Stimulated activated CD4-positive, alpha-beta T cell treated with anti-CD3 and anti-CD28 coated beads, Interleukin-1b, Interleukin-23, amount 100 ng/mL, for 48 hours (primary cell): ENCODE data around the gene DYSF.
"Not testable (repeated sequence)": the region's sequence is repeated elsewhere in the genome, so short reads cannot be mapped to it uniquely, and the experiment has no call there.

Experiments used
- DNase-seq: peaks from one replicate; pipeline ENCODE4 v3.0.0-alpha.2; 2020

Gene DYSF

DNA sequence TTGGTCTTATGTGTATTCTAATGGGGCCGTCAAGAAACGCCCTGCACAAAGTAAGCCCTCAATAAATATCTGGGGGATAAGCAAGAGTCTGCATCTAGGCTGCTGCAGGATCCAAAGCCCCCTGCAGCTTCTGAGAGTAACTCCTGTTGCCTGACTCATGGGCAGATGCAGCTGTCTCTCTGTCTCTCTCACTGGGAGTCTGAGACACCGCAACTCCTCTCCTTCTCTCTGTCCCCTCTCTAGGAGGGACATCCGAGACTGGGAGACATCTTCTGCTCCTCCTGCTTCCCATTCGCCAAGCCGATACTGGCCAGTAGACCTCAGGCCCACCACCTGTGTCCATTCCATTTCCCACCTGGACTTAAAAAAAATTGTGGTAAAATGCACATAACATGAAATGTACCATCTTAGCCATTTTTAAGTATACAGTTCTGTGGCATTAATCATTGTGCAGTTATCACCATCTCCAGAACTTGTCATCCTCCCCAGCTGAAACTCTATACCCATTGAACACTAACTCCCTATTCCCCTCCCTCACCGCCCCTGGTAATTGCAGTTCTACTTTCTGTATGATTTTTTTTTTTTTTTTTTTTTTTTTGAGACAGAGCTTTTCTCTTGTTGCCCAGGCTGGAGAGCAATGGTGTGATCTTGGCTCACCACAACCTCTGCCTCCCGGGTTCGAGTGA lies 20.1 kb downstream of the DYSF start:
- DNase-seq, result no peak

DNA sequence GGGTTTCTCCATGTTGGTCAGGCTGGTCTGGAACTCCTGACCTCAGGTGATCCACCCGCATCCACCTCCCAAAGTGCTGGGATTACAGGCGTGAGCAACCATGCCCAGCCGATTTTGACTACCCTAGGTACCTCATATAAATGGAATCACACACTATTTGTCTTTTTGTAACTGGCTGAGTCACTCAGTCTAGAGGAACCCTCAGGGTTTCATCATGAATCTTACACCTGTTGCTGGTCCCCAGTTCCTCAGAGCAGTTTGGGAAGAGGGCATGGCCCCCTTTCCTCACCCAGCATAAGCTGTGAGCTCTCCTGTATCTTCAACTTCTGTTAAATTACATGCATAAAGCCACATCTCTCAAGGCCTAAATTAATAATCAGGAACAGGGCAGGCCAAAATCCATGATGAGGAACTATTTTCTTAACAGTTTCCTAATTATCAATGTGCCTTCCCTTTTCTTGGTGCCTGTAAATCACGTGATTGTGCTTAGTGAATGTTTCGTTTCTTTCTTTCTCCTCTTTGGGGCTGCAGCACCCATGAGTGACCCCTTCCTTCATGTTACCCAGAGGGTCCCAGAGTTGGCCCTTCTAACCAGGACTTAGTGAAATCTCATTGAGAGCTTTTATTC lies 20.9 kb downstream of the DYSF start:
- no peak for DNase-seq

DNA sequence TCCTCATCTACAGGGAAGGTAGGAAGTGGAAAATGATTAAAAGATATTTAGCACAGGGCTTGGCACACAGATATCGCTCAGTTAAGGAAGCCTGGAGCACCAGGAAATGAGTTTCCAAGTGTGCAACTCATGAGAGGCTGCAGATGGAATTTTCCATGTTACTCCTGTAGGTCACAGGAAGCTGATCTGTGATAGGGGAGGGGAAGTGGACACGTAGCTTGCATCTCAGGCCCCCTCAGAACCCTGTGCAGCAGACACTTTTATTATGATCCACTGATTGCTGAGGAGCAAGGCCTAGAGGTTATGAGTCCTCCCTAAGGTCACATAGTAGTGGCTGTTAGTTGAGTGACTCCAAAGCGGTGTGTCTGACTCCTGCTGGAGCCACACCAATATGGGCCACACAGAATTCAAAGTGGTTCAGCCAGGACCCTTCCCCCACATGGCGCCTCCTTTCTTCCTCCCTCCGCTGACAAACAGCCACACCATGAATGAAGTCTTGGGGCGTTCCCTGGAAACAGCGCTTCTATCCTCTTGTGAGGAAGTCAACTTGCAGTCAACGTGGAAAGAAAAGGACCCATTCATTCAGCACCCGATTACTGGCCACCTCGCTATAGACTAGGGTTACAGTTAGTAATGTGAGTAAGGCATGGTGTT lies 21.5 kb downstream of the DYSF start:
- DNase-seq, result no peak

DNA sequence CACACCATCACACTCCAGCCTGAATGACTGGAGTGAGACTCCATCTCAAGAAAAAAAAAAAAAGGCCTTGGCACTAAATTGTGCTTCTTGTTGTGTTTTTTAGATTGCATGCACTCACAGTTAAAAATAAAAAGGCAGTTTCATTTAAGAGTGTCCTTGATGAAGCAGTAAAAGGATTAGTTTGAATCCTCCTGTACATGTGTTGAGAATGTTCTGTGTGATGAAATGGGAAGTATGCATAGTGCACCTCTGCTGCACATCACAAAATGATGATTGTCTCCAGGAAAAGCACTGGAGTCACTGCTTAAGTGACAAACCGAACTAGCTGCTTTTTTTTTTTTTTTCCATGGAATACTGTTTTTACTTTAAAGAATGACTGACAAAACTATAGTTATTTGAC lies 23.1 kb downstream of the DYSF start:
- DNase-seq, result no peak

DNA sequence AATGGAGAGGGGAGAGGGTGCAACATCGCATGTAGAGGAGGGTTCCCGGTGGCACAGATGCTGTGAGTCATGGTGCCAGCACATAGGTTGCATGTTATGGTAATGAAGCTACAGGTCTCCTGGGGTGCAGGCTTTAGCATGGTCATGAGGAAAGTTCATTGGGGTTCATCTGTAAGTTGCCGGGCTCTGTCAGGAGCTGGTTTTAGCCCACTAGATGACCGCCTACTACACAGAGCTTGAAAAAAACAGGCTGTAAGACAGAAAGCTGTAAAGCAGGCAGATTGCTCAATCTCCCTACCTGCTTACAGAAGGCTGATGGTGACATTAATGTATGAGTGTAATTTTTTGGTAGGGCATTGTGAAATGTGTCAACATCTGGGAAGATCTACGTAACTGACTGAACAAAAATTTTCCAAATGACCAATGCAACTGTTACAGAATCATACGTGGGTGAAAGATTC lies 23.9 kb downstream of the DYSF start:
- DNase-seq, result no peak

DNA sequence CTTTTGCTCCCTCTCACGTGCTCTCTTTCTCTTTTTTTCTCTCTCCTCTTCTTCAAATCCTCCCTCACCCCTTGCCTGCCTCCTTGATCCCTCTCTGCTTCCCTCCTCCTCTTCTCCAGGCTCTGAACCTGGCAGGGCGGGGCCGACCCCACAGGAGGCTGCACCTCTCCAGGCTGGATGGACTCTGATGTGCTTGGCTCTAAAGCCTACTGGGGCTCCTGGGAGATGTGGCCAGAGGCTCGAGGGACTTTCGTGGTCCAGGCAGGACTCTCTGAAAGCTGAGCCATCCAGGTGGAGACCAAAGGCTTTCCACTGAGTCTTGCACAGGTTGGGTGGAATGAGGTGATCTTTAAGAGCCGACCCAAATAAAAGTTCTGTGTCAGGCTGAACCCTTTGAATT lies 25.4 kb downstream of the DYSF start:
- DNase-seq, result no peak

DNA sequence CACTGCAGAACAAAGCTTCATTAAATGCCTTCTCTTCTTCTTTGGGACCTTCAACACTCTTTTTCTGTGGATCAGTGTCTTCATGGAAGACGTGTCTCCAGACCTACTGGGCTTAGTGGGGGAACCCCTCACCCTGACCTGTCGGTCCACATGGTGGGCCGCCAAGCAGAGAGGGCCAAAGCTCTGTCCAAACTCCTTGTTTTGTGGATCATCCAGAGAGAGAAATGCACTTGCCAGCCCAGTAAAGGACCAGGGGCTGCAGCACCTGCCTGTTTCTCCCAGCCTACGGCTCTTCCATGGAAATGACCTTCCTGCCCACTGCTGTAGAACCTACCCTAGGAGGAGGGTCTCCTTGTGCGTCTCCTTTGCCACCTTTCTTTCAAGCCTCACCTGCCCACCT lies 25.9 kb downstream of the DYSF start:
- no peak for DNase-seq

DNA sequence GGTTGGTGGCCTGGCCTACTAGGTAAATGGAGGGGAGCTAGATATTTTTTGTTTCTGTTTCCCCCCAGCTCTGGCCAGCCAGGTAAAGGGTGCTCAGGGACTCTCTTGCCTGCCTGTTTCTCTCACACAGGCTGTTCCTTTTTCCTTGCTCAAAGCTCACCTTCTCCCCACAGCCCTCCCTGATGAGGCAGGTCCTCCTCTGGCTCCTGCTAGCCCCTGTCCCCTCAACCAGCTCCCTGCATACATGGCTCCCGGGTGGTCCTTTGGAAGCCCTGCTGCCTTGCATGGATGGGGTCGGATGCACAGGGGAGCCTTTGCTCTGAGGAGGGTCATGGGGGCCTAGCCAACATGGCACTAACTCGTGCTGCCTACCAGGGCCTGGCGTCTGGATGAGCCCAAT lies 27.8 kb downstream of the DYSF start:
- no peak for DNase-seq

DNA sequence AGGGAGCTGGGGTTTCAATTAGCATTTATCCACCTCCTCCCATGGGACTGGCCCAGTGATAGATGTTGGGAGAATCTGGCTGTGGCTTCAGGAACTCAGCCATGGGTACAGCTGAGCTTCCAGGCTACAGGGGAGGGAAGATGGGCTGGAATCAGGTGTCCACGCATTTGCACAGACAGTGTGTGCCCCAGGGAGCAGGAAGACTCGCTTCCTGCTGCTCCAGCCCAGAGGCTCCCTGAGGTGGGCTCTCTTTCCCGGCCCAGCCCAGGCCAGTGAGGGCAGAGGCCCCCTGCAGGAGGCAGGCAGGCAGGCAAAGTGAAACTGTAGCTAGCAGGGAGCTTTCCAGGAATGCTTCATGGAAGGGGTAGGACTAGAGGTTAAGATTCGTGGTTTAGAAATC lies 28.7 kb downstream of the DYSF start:
- no peak for DNase-seq

DNA sequence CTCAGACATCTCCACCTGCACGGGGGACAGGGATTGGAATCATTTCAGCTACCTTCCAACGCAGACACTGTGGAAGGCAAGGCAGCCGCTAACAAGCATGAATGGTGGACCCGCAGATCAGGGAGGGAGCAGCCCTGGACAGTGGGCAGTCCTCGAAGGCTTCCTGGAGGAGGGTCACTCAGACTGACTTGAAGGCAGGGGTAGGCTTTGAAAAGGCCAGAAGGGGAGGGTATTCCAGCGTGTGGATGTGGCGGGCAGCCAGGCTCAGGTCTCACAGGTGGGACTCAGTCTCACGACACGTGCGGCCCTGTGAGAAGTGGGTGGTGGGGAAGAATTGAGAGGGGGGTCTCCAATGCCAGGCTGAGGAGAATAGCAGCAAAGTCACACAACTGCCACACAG lies 29.9 kb downstream of the DYSF start:
- no peak for DNase-seq

DNA sequence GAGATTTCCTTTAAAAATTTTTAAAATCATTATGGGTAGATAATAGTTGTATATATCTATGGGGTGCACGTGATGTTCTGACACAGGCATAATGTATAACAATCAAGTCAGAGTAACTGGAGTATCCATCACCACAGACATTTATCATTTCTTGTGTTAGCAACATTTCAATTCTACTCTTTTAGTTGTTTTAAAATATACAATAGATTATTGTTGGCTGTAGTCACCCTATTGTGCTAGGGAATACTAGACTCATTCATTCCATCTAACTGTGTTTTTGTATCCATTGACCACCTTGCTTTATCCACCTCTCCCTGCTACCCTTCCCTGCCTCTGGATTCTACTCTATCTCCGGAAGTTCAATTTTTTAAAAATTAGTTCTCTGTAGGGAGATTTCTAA lies 31.0 kb downstream of the DYSF start:
- DNase-seq, result no peak

DNA sequence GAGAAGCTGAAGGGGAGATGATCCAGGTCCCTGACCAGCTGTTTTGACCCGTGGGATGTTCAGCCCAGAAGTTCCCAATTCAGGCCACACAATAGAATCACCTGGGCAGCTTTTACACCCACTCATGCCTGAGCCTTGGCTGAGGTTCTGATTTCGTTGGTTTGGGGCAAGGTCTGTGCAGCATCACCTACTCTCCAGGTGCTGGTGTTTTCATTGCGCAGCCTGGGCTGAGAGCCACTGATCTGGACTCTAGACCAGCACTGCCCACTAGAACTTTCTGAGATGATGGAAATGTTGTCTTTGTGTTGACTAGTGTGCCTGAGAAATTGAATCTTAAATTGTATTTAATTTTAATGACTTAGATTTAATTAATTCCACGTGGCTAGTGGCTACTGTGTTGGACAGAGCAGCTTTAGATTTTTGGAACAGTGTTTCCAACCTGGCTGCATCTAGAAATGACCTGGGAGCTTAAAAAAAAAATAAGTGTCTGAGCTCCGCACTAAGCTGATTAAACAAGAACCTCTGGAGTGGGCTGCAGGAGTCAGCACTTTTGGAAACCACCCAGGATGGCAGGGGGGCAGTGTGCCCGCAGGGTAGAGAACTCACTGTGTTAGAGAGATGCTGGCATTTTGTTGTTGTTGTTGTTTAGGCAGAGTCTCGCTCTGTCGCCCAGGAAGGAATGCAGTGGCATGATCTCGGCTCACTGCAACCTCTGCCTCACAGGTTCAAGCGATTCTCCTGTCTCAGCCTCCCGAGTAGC lies 33.7 kb downstream of the DYSF start:
- DNase-seq, result no peak

DNA sequence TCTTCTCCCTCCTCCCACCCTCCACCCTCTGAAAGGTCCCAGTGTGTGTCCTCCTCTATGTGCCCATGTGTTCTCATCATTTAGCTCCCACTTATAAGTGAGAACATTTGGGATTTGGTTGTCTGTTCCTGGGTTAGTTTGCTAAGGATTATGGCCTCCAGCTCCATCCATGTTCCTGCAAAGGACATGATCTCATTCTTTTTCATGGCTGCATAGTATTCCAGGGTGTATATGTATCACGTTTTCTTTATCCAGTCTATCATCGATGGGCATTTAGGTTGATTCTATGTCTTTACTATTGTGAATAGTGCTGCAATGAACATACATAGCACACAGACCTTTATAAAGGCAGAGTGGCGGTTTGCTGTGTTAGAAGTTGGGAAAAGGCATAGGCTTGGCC lies 38.2 kb downstream of the DYSF start:
- not testable (repeated sequence) for DNase-seq

DNA sequence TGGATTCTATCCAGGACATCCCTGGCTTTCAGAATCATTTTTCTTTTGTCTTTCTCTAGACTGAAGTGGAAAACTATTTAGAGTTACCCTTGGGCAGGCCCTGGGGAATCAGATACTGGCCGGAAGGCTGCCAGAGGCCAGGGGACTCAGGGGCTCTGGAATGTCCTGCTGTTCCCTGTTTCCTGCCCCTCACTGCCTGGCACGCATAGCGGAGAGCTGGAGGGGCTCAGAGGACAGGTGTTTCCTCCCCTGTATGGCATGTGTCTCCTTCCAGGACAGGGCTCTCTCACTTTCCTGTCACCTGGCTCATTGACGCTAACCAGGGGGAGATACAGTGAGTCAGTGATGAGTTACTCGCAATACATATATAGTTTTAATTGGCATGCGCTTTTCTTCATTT lies 38.8 kb downstream of the DYSF start:
- DNase-seq, result no peak

DNA sequence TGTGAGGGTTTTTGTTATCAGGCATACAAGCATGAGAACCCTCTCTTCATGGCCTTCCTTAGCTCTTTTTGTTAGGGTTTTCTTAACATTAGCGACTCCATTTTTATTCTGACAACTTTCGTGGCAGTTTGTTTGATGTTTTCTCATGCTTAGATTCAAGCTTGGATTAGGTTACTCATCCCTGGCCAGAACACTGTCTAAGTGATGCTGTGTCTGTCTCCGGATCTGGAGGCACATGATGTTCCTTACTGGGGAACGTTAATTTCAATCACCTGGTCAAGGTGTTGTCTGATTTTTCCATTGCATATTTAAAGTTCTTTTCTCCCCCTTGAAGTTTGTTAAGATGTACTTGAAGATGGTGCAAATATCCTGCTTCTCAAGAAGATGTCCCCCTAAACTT lies 40.7 kb downstream of the DYSF start:
- DNase-seq, result no peak

DNA sequence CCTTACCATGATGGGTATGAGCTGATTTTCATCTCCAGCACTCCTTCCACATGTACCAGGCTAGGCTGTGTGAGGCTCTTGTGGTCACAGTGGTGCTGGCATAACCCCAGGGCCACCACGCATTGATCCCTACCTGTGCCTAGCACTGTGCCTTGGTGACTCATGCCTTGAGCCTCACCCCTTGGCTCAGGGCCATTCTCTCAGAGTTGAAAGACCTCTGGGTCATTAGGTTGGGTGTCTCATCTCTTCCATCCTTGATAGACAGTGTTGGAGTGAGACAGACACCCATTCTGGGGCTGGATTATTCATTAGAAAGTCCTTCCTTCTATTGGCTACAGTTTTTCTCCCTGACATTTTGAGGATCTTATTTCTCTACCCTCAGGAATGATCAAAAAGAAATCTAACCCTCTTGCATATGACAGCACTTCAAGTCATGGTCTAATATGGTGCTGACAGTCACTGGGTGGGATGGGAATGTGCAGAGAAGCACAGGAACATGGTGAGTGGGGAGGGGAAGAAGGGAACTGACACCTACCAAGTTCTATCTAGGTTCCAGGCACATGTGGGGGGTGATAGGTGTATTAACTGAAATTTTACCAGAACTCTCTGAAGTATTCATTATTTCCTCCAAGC lies 41.3 kb downstream of the DYSF start:
- no peak for DNase-seq

DNA sequence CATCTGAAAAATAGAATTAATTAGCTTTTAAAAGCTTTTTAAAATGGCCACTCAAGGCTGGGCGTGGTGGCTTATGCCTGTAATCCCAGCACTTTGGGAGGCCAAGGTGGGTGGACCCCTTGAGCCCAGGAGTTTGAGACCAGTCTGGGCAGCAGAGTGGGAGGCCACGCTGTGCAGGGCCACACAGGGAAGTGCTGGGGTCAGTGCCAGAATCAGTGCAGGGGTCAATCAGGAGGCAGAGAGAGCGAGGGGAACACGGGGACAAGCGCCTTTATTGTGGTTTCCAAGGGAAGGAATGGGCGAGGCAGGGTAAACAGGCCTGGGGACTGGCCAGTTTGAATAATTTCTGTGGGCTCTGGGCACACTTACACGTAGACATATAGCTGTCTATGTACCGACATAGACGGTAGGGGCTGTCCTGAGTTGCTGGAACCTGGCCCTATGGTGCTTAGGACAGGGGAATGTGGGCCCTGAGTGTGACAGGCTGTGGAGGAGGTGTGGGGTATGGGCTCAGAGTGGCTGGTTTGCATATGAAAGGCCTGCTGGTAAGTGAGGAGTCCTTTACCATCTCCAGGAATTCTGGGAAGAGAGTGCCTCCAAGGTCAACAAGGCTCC lies 42.9 kb downstream of the DYSF start:
- no peak for DNase-seq

DNA sequence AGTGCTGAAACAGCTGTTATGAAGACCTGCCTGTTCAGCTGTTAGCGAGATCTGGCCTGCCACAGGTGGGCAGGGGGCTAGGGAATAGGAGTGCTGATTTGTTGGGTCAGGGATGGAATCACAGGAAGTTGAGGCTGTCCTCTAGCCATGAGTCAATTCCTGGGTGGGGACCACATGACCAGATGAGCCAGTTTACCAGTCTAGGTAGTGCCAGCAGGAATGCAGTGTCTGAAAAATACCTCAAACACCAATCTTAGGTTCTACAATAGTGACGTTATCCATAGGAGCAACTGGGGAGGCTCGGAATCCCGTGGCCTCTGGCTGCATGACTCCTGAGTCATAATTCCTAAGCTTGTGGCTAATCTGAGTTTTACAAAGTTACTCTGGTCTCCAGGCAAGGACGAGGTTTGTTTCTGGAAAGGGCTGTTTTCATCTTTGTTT lies 44.9 kb downstream of the DYSF start:
- no peak for DNase-seq

DNA sequence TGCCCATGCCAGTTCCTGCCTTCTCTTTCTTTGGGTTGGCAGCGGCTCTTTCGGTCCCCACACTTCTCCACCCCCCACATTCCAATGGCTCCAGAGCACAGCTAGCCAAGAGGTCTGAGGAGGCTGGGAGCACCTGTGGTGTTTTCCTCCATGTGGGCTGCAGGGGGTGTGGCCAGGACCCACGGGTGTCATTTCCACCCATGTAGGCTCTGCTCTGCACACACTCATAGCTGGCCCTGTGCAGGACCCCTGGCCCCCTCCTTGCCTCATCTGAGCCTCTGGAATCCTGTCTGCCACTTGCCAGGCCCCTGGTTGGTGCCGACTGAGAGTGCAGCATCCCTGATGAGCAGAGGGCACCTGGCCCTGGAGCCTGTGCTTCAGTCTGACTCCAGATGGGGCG lies 46.3 kb downstream of the DYSF start:
- no peak for DNase-seq

DNA sequence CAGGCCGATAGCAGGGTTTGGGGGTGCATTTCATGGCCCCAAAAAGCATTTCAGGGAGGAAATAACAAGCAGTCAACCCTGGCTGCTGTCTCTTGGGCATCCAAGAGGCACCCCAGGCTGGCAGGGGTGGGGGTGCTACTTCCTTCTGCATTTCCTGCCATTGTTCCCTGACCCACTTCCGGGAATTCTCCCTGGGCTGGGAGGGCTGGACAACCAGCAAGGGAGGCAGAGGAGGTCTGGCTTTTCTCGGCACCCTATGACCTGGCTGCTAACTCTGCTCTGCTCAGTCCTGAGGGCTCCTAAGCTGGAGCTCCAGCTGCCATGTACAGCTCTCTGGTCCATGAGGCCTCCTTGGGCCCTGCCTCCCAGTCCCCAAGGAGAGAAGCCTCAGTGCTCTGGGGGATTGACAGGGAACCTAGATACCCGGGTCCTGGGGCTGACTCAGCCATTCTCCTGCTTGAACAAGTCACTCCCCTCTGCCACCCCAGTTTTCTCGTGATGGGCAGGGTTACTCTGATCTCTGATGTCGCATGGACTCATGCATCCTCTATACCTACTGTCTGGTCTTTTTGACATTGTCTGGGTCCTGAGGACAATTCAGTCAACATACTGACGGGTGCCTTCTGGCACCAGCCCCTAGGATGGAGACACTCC lies 47.2 kb downstream of the DYSF start:
- no peak for DNase-seq

DNA sequence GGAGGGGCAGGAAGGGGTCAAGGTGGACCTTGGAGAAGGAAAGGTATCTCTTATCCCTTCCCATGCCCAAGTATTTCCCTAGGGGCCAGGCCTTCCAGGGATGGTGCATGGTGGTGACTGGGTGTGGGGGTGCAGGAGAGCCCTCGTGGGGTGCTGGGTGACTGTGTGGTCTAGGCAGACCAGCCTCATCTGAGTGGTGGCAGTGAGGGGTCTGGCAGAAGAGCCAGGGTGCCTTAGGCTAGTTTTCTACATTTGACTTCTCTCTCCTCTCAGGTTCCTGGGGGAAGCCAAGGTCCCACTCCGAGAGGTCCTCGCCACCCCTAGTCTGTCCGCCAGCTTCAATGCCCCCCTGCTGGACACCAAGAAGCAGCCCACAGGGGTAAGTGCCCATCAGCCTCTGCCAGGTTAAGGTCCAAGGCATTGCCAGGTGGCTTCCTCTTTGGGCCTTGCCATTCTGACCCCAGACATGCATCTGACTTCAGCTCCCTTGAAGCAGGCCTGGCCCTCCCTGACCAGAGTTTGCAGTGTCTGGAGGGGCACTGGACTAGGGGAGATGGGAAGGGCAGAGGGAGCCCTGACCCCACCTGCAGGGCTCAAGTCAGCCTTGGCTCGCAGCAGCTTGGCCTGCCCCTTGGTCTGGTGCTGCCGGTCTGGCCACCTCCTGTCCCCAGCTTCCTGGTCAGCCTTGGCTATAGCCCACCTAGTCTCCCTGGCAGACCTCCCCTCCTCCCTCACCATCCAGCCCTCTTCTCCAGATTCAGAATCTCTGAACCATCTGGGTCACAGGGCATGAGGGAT lies 49.8 kb downstream of the DYSF start:
- DNase-seq, result no peak
